Adrenal gland (tissue), 5 donors: Measurements from ENCODE around the gene TAAR8.

Experiments
- CTCF ChIP-seq, 6 experiments: fragments of 450-650 bp in 4 of 6; fragments of 200-600 bp in 2 of 6; sonication (generic) in 1 of 6; IDR thresholded peaks; 1 replicate in 5 of 6; 2 replicates in 1 of 6; pipeline versions ENCODE4 v1.5.1 to v1.8.0; 2016 to 2021; ENCODE audit warnings: antibody characterized with exemption in 6 of 6, mild to moderate bottlenecking in 2 of 6, moderate library complexity in 1 of 6
- POLR2A ChIP-seq, 2 donors: fragments of 450-650 bp; IDR thresholded peaks; one replicate each; pipeline ENCODE4 v1.6.1; 2017; ENCODE audit warnings: antibody characterized with exemption in 2 of 2, mild to moderate bottlenecking in 2 of 2, moderate library complexity in 1 of 2
- donor health status: DM: no; HTN: no; CAD: no.

- TF ChIP-seq CTCF (IDR thresholded peaks at IDR 0.05) (no peak), POLR2A (IDR thresholded peaks at IDR 0.05) (no peak)
Measured at GRCh38 chr6:132512342-132512637, 40.2 kb upstream of the TAAR8 start.
